ENCODE measurements around the gene ARHGEF2. TPM values are rescaled to one million over a fixed set of nuclear protein-coding genes. Genes with fewer than 3 reads are reported as not detected.

Gene ARHGEF2
- total RNA-seq, 2 donors from 2014 or later, result 162 to 166 TPM

DNA sequence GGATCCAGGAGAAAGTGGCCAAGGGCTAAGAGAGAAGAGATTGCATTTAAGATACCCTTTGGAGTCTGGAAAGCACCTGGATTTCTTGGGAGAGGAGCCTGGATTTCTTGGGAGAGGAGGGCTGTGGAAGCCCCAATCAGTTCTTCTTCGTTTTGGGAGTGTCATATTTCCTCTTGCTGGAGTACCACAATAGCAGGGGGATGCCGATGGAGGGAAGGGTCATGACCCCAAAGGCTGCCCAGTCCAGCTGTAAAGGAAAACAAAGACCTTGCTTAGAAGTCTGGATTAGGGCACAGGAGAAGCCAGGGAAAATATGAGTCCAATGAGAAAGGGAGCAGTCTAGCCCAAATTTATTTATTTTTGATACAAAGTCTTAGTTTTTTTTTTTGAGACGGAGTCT, 31.1 kb upstream of the ARHGEF2 start:
- TF ChIP-seq, protein P1, sequence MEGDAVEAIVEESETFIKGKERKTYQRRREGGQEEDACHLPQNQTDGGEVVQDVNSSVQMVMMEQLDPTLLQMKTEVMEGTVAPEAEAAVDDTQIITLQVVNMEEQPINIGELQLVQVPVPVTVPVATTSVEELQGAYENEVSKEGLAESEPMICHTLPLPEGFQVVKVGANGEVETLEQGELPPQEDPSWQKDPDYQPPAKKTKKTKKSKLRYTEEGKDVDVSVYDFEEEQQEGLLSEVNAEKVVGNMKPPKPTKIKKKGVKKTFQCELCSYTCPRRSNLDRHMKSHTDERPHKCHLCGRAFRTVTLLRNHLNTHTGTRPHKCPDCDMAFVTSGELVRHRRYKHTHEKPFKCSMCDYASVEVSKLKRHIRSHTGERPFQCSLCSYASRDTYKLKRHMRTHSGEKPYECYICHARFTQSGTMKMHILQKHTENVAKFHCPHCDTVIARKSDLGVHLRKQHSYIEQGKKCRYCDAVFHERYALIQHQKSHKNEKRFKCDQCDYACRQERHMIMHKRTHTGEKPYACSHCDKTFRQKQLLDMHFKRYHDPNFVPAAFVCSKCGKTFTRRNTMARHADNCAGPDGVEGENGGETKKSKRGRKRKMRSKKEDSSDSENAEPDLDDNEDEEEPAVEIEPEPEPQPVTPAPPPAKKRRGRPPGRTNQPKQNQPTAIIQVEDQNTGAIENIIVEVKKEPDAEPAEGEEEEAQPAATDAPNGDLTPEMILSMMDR (IDR thresholded peaks at IDR 0.05), result no peak
- no peaks in the 10 kb centered on the region for H3K27me3 ChIP-seq (replicated peaks; ENCODE audit: insufficient read depth)
- no peak for ATAC-seq (ENCODE audit: insufficient number of reproducible peaks, low FRiP score, low read depth)
- H3K4me1 ChIP-seq (ENCODE audit: control insufficient read depth in 1 of 2, low read depth in 2 of 2), result no peaks in the 10 kb centered on the region
- no peak overlapping the region for H3K27ac ChIP-seq
- H3K4me3 ChIP-seq, result no peak overlapping the region
- no peaks in the 10 kb centered on the region for H3K9me3 ChIP-seq
- DNase-seq (ENCODE audit: low spot score), result no peak
- peaks cover 50% of the 10 kb centered on the region for H3K36me3 ChIP-seq

DNA sequence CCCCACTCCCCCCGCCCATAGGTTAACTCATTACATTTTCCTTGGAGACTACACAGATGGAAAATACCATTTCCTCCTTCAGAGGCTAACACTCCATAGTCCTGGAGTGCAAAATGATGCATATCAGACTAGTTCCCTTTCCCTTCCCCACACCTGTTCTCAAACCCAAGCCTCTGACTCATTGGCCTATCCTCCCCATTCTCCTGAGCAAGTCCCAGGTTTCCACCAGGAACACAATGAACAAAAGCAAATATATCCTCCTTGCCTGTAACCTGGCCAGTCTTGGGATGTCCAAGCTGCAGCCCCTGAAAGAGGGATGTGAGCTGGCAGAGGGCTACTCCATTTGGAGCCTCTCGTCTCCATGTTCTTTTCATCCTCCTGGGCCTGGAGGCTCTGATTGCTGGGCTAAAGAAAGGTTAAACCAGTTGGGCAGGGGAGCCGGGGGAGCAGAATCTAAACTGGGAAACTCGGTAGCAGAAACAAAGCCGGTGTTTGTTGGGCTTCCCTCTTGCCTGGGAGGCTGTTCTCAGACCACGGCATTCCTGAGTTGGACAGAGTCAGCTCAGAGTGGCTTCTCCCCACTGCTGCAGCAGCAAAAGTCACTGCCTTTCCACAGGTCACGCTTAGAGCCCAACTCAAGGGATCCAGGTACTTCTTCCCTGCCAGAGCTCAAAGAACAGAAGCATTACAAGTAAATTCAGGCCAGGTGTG, 28.5 kb upstream of the ARHGEF2 start:
- no peaks in the 10 kb centered on the region for H3K9me3 ChIP-seq
- TF ChIP-seq, protein P1 (IDR thresholded peaks at IDR 0.05), result no peak
- no peaks in the 10 kb centered on the region for H3K27me3 ChIP-seq (replicated peaks; ENCODE audit: insufficient read depth)
- H3K4me1 ChIP-seq (ENCODE audit: control insufficient read depth in 1 of 2, low read depth in 2 of 2), result no peaks in the 10 kb centered on the region
- H3K27ac ChIP-seq, result no peak overlapping the region
- no peak for ATAC-seq (ENCODE audit: insufficient number of reproducible peaks, low FRiP score, low read depth)
- no peak for DNase-seq (ENCODE audit: low spot score)
- peaks cover 28% of the 10 kb centered on the region for H3K36me3 ChIP-seq
- no peak overlapping the region for H3K4me3 ChIP-seq

DNA sequence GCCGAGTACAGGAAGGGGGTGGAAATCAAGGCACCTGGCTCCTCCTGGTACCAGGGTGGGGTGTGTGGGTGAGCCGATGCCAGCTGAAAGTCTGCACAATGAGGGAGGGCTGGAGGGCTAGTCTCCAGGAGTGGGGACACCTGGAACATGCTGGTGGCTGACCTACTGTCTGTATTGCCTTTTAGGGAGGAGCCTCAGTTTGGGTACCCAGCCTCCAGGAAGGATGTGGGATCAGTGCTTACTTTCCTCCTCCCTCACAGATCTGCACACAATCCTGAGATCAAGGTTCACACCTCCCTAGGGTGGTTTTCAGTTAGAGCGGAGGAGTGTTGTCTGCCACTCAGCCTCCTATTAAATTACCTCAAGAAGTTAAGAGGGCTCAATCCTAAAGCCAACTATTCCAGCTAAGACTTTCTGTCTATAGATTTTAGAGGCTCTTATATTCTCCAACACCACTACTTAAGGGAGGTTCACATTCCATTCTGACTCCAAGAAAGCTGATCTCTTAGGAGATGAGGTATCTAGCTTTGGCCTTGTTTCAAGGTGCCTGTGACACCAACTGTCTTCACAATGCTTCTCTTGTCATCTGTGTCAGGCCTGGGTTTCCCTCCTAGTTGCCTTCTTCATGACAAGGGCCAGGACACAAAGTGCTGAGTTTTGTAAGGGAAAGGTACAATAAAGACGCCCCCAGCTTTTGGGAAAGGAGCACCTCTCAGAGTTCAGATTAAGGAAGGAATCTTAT, 26.7 kb upstream of the ARHGEF2 start:
- H3K27ac ChIP-seq, result no peak overlapping the region
- TF ChIP-seq, protein P1 (IDR thresholded peaks at IDR 0.05), result no peak
- no peaks in the 10 kb centered on the region for H3K27me3 ChIP-seq (replicated peaks; ENCODE audit: insufficient read depth)
- ATAC-seq (ENCODE audit: insufficient number of reproducible peaks, low FRiP score, low read depth), result no peak
- peaks cover 12% of the 10 kb centered on the region for H3K36me3 ChIP-seq
- no peaks in the 10 kb centered on the region for H3K9me3 ChIP-seq
- no peak overlapping the region for H3K4me3 ChIP-seq
- H3K4me1 ChIP-seq (ENCODE audit: control insufficient read depth in 1 of 2, low read depth in 2 of 2), result no peaks in the 10 kb centered on the region
- no peak for DNase-seq (ENCODE audit: low spot score)

DNA sequence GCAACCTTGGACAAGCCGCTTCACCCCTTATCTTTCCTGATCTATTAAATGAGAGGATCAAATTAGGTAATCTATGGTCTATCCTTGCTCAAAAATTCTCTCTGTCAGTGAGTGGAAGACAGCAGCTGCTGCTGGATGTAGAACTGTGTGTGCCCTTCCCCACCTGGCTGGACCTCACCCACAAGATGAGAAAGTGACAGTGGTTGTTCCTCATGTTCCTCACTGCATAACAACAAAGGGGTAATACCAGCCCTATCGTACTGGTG, 25.5 kb upstream of the ARHGEF2 start:
- Histone ChIP-seq H3K36me3 (peaks cover 6% of the 10 kb centered on the region), H3K4me3 (no peak overlapping the region), H3K27me3 (replicated peaks; ENCODE audit: insufficient read depth) (no peaks in the 10 kb centered on the region), H3K4me1 (ENCODE audit: control insufficient read depth in 1 of 2, low read depth in 2 of 2) (no peaks in the 10 kb centered on the region), H3K9me3 (no peaks in the 10 kb centered on the region), H3K27ac (no peak overlapping the region)
- no peak for ATAC-seq (ENCODE audit: insufficient number of reproducible peaks, low FRiP score, low read depth)
- TF ChIP-seq, protein P1 (IDR thresholded peaks at IDR 0.05), result no peak
- DNase-seq (ENCODE audit: low spot score), result no peak

DNA sequence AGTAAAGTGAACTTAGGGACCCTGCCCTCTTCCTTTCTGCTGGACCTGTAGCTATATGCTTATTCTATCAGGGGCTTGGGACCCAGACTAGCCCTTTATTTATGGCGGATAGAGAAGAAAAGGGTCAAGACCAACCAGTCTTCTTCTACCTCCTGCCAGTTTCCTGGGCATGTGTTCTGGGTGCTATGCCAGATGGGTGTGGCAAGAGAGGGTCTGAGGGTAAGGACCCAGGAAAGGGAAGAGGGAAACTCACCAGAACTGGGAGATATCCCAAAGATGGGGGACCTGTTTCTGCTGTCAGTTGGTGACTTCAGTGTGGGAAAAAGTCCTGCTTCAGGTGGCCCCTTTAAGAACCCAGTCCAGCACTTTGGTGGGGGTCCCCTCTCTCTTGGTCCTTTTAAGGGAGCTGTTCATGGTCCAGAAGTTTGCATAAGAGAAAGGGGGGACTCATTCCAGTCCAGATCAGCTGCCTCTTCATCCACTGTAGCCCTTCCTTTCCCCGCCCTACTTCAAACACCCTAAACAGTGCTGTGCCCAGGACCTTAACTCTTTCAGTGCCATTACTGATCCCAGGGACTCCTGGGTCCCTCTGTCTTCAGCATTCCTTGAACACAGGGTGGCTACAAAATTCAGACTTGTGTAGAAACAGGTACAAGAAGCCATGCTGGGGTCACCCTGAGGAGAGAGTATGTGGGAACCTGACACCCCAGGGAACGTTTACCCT, 24.0 kb upstream of the ARHGEF2 start:
- no peak for ATAC-seq (ENCODE audit: insufficient number of reproducible peaks, low FRiP score, low read depth)
- Histone ChIP-seq H3K27me3 (replicated peaks; ENCODE audit: insufficient read depth) (no peaks in the 10 kb centered on the region), H3K9me3 (no peaks in the 10 kb centered on the region), H3K36me3 (peaks cover 3% of the 10 kb centered on the region), H3K27ac (no peak overlapping the region), H3K4me1 (ENCODE audit: control insufficient read depth in 1 of 2, low read depth in 2 of 2) (no peaks in the 10 kb centered on the region), H3K4me3 (no peak overlapping the region)
- TF ChIP-seq, protein P1 (IDR thresholded peaks at IDR 0.05), result no peak
- no peak for DNase-seq (ENCODE audit: low spot score)

Data from thoracic aorta (tissue), 2 donors.